K562 (cell line): Measurements from ENCODE around the gene SLC18A3. TPM values are rescaled to one million over a fixed set of nuclear protein-coding genes. Genes with fewer than 3 reads are reported as not detected.

ENCODE experiments used
- ATAC-seq: fragments of 200-7000 bp; cut with Tn5 transposase; 3 replicates; pipeline ENCODE4 v1.9.1; 2020; ENCODE audit warnings: moderate library complexity
- BruUV-seq: library from RNA; stranded (reverse); fragments of 400-500 nt; replicated peaks from 2 replicates; lab custom pipeline; 2021; lab: Mats Ljungman, UMichigan
- CTCF ChIA-PET: fragments of 300-600 bp; formaldehyde crosslinking; extraction: SDS; loops from one replicate; lab custom pipeline; 2021; ENCODE audit warnings: low intra/inter-chr PET ratio; lab: Yijun Ruan, JAX
- POLR2A ChIA-PET: fragments of 300-600, 350-650 bp; sonication (Branson Sonifier 250); formaldehyde crosslinking; extraction: SDS; loops from one replicate; lab custom pipeline; 2021; ENCODE audit warnings: antibody characterized with exemption, inconsistent platforms; lab: Yijun Ruan, JAX
- DNase-seq, 4 experiments: peaks; one replicate each; pipeline versions ENCODE4 v3.0.0 to v3.0.0-alpha.2; 2011 to 2018; ENCODE audit warnings: low spot score in 3 of 4, mixed read lengths in 3 of 4; ENCODE audit errors: extremely low read depth in 1 of 4
- FAIRE-seq: peaks from 2 replicates; lab custom pipeline; 2011; peaks lifted over from hg19 to GRCh38; lab: Jason Lieb, UNC
- H2AFZ ChIP-seq: 2 replicates; pipeline ENCODE4 v1.6.0; 2011; ENCODE audit warnings: low read depth, low read length, control low read depth, inconsistent platforms
- H3K27ac ChIP-seq: fragments of 200-600 bp; 3 replicates; pipeline ENCODE4 v1.8.0; 2011; ENCODE audit warnings: low read depth, mild to moderate bottlenecking, control low read depth, inconsistent platforms, low read length, moderate library complexity, mixed read lengths; ENCODE audit errors: extremely low read depth
- H3K27me3 ChIP-seq, 2 experiments: fragments of 300-600 bp in 1 of 2; 2 replicates in 1 of 2; 3 replicates in 1 of 2; pipeline versions ENCODE4 v1.6.0 to v1.8.0; 2011; ENCODE audit warnings: inconsistent platforms in 2 of 2, low read length in 2 of 2, mild to moderate bottlenecking in 1 of 2, mixed read lengths in 1 of 2, moderate library complexity in 1 of 2; ENCODE audit not compliant: control insufficient read depth in 2 of 2, insufficient read depth in 2 of 2
- H3K36me3 ChIP-seq: fragments of 300-600 bp; 3 replicates; pipeline ENCODE4 v1.8.0; 2011; ENCODE audit warnings: mild to moderate bottlenecking, low read length, inconsistent platforms; ENCODE audit not compliant: control insufficient read depth, insufficient read depth
- H3K4me1 ChIP-seq, 2 experiments: fragments of 200-600 bp in 1 of 2; replicated peaks in 1 of 2; 2 replicates in 1 of 2; 3 replicates in 1 of 2; pipeline versions ENCODE4 v1.5.1 to v1.8.0; 2011; ENCODE audit warnings: inconsistent platforms in 2 of 2, low read length in 2 of 2, mild to moderate bottlenecking in 1 of 2, mixed read lengths in 1 of 2, moderate library complexity in 1 of 2; ENCODE audit not compliant: control insufficient read depth in 2 of 2, insufficient read depth in 2 of 2
- H3K4me2 ChIP-seq: 2 replicates; pipeline ENCODE4 v1.6.1; 2011; ENCODE audit warnings: low read length, control low read depth, inconsistent platforms, mixed read lengths; ENCODE audit not compliant: insufficient read depth
- H3K4me3 ChIP-seq: fragments of 200-600 bp; sonication (generic), shearing (Covaris generic); 2 replicates; pipeline ENCODE4 v1.5.1; 2016; ENCODE audit warnings: control low read depth, inconsistent platforms
- H3K79me2 ChIP-seq: fragments of 200-600 bp; 3 replicates; pipeline ENCODE4 v1.8.0; 2011; ENCODE audit warnings: low read length, inconsistent platforms; ENCODE audit not compliant: control insufficient read depth, insufficient read depth
- H3K9ac ChIP-seq, 2 experiments: 2 replicates each; pipeline versions ENCODE4 v1.6.0 to v1.6.1; 2011; ENCODE audit warnings: low read depth in 2 of 2, low read length in 2 of 2, control low read depth in 1 of 2, inconsistent platforms in 1 of 2, mild to moderate bottlenecking in 1 of 2, mixed read lengths in 1 of 2; ENCODE audit not compliant: insufficient read depth in 1 of 2
- H3K9me1 ChIP-seq: one replicate; pipeline ENCODE4 v1.6.0; 2011; ENCODE audit warnings: inconsistent platforms, mild to moderate bottlenecking, low read length, moderate library complexity; ENCODE audit not compliant: control insufficient read depth, insufficient read depth
- H3K9me3 ChIP-seq: replicated peaks from 2 replicates; pipeline ENCODE4 v1.5.1; 2011; ENCODE audit warnings: low read depth, low read length, inconsistent platforms; ENCODE audit not compliant: control insufficient read depth, insufficient read depth
- H4K20me1 ChIP-seq: replicated peaks from 2 replicates; pipeline ENCODE4 v1.6.1; 2011; ENCODE audit warnings: low read length, inconsistent platforms, mixed read lengths; ENCODE audit not compliant: control insufficient read depth, insufficient read depth
- BRD9 ChIP-seq: fragments of 450-650 bp; IDR thresholded peaks from 2 replicates; pipeline ENCODE4 v1.6.1; 2018; ENCODE audit warnings: low read depth; ENCODE audit not compliant: partially characterized antibody
- DIDO1 ChIP-seq: fragments of 450-650 bp; IDR thresholded peaks from 2 replicates; pipeline ENCODE4 v1.6.1; 2016; ENCODE audit warnings: low read depth, missing biosample characterization, missing genetic modification characterization
- ETV1 ChIP-seq: fragments of 450-650 bp; conservative IDR thresholded peaks from 2 replicates; pipeline ENCODE4 v1.6.1; 2016; ENCODE audit warnings: missing genetic modification characterization, control low read depth, low read depth, missing compliant biosample characterization
- EZH2 ChIP-seq: IDR thresholded peaks from 2 replicates; pipeline ENCODE4 v1.6.1; 2012; ENCODE audit warnings: low read depth, mild to moderate bottlenecking, inconsistent platforms, low read length, borderline replicate concordance
- ILK ChIP-seq: fragments of 450-650 bp; IDR thresholded peaks from 2 replicates; pipeline ENCODE4 v1.6.1; 2016; ENCODE audit warnings: missing genetic modification characterization, low read depth, mild to moderate bottlenecking, missing compliant biosample characterization, moderate library complexity, borderline replicate concordance
- PHF20 ChIP-seq: fragments of 450-650 bp; IDR thresholded peaks from 2 replicates; pipeline ENCODE4 v1.6.1; 2018; ENCODE audit not compliant: partially characterized antibody
- POLR2H ChIP-seq: IDR thresholded peaks from 2 replicates; pipeline ENCODE4 v1.6.1; 2016; ENCODE audit warnings: missing genetic modification characterization, low read depth, mild to moderate bottlenecking, control low read depth, missing compliant biosample characterization, moderate library complexity
- ZNF224 ChIP-seq: sonication (generic); formaldehyde crosslinking; IDR thresholded peaks from 2 replicates; pipeline ENCODE4 v1.8.0; 2022; ENCODE audit warnings: mild to moderate bottlenecking, missing genetic modification reagents
- WGBS: fragments of 100-300 bp; shearing (Covaris generic); methylation state at CpG from one replicate; pipeline ENCODE4 v1.1.6; 2016; ENCODE audit warnings: low coverage, mixed read lengths; ENCODE audit not compliant: insufficient coverage; ENCODE audit errors: missing lambda C conversion rate; 5-methylcytosine and 5-hydroxymethylcytosine counted together
- in situ Hi-C: fragments of 300-500 bp; cut with MboI; formaldehyde crosslinking; loops from 4 replicates; pipeline ENCODE4 v1.15.0; 2018; ENCODE audit warnings: inconsistent platforms, mixed read lengths
- intact Hi-C: fragments of 100-400 bp; cut with micrococcal nuclease; formaldehyde crosslinking; loops from 2 replicates; pipeline ENCODE4 v1.14.2; 2022
- polyA plus RNA-seq, 8 experiments: library from polyadenylated mRNA; depleted of rRNA in 4 of 8; stranded (reverse) in 5 of 8; unstranded in 3 of 8; fragments of >200 nt; fragmentation: Nextera tagmentation in 2 of 8; fragmentation: Illumina TruSeq in 1 of 8; extraction: Ambion mirVana in 2 of 8; extraction: Trizol in 1 of 8; gene quantifications; 2 replicates each; pipeline versions ENCODE4 v1.2.1 to v1.2.3, GENCODE V29; 2011 to 2014; ENCODE audit warnings: inconsistent platforms in 1 of 8, missing spikeins in 1 of 8
- total RNA-seq, 7 experiments: library from RNA; depleted of rRNA in 6 of 7; stranded (reverse); fragments of >200 nt in 6 of 7; fragmentation: Illumina TruSeq in 2 of 7; extraction: Trizol in 2 of 7; gene quantifications; 2 replicates each; pipeline versions ENCODE4 v1.2.1 to v1.2.3, GENCODE V29; 2011 to 2021; ENCODE audit warnings: low replicate concordance in 1 of 7
- TF ChIP-seq, protein P1 (sequence below), 2 experiments: fragments of 200-800 bp in 1 of 2; sonication (Bioruptor generic) in 1 of 2; sonication (generic) in 1 of 2; formaldehyde crosslinking in 1 of 2; IDR thresholded peaks in 1 of 2; conservative IDR thresholded peaks in 1 of 2; 2 replicates each; pipeline versions ENCODE4 v1.5.0 to v1.6.1; 2016 to 2020; ENCODE audit warnings: missing compliant biosample characterization in 1 of 2, missing genetic modification characterization in 1 of 2, missing genetic modification reagents in 1 of 2
- TF ChIP-seq, protein P2 (sequence below): IDR thresholded peaks from 2 replicates; pipeline ENCODE4 v1.6.1; 2014; ENCODE audit warnings: antibody characterized with exemption

Gene SLC18A3
- total and polyA plus RNA-seq, 9 of the 15 experiments (the other 6 are each of a cell fraction or from before 2014, with no cell fraction given), result not detected

DNA sequence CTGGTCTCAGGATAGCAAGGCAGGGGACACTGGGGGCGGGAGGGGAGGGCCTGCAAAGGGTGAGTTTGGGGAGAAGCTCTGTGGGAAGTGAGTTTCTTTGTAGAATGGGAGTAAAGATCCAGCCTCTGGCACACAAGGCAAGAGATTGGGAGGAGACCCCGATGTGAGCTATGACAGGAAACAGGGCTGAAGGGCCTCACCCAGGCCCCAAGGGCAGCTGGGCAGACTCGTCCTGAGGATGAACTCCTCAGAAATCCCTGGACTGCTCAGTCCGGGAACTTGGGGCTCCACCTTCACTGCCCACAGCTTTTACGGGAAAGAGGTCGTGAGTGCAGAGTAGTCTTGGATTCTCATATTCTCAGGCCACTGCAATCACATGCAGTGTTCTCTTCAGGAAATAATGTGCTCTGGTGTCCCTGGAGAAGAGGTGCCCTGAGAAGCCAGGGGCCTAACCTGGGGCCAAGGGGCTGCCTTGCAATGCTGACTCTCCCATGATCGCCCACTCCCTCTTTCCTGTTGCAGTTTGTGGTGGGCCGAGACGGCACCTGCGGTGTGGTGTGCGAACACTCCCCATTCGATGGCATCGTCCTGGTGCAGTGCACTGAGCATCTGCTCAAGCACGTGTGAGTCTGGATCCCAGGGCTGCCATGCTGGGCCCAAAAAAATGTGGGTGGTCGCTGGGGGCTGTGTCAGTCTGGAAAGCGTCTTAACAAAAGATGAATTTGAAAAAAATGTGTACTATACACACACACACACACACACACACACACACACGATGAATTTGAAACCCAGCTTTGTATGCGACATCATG lies 38.1 kb downstream of the SLC18A3 start:
- in situ Hi-C loops, result no loop called here
- Histone ChIP-seq H3K9me1 (no peaks in the 10 kb centered on the region), H3K36me3 (no peaks in the 10 kb centered on the region), H3K27me3 (peaks cover 29 to 64% of the 10 kb centered on the region in 2 experiments; a peak in 4 of 5 replicates), H3K4me1 (peaks cover 0 to 7% of the 10 kb centered on the region in 2 experiments; a peak in 1 of 5 replicates), H3K79me2 (no peaks in the 10 kb centered on the region), H3K9ac (no peak overlapping the region)
- DNase-seq (no peak), FAIRE-seq (no peak), ATAC-seq (no peak)
- WGBS, result 2% methylated on average over 17 of the region's 18 CpGs
- intact Hi-C loops, result no loop called here
- CTCF ChIA-PET, result no interaction called here
- TF ChIP-seq EZH2 (no peak), BRD9 (no peak), ZNF224 (no peak), PHF20 (no peak), POLR2H (tag) (no peak), DIDO1 (tag) (no peak), ILK (tag) (no peak), ETV1 (tag) (no peak)
- TF ChIP-seq, protein P1, sequence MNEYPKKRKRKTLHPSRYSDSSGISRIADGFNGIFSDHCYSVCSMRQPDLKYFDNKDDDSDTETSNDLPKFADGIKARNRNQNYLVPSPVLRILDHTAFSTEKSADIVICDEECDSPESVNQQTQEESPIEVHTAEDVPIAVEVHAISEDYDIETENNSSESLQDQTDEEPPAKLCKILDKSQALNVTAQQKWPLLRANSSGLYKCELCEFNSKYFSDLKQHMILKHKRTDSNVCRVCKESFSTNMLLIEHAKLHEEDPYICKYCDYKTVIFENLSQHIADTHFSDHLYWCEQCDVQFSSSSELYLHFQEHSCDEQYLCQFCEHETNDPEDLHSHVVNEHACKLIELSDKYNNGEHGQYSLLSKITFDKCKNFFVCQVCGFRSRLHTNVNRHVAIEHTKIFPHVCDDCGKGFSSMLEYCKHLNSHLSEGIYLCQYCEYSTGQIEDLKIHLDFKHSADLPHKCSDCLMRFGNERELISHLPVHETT (CRISPR knock-in tag; conservative IDR thresholded peaks at IDR 0.05 in 1 of 2, IDR thresholded peaks at IDR 0.05 in 1 of 2), result no peak
- TF ChIP-seq, protein P2, sequence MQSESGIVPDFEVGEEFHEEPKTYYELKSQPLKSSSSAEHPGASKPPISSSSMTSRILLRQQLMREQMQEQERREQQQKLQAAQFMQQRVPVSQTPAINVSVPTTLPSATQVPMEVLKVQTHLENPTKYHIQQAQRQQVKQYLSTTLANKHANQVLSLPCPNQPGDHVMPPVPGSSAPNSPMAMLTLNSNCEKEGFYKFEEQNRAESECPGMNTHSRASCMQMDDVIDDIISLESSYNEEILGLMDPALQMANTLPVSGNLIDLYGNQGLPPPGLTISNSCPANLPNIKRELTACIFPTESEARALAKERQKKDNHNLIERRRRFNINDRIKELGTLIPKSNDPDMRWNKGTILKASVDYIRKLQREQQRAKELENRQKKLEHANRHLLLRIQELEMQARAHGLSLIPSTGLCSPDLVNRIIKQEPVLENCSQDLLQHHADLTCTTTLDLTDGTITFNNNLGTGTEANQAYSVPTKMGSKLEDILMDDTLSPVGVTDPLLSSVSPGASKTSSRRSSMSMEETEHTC, result no peak
- TF ChIP-seq, all 486 proteins: peak for 0
- no TSS peak for BruUV-seq
- Histone ChIP-seq H3K4me3 (no peak overlapping the region), H4K20me1 (peaks cover 18% of the 10 kb centered on the region), H3K9me3 (no peaks in the 10 kb centered on the region), H3K27ac (no peak overlapping the region), H3K4me2 (no peak overlapping the region), H2AFZ (no peak overlapping the region)
- POLR2A ChIA-PET, result interaction anchor here (1.6 kb wide), 1 partner anchor 8 kb away, joined by 3 read pairs; no protein-coding TSS in a partner anchor
